Mesothelial cell of epicardium (in vitro differentiated cells): Measurements from ENCODE around the gene PAK3. TPM values are rescaled to one million over a fixed set of nuclear protein-coding genes. Genes with fewer than 3 reads are reported as not detected.

Experiments
- DNase-seq, 2 experiments: peaks; one replicate each; pipeline ENCODE4 v3.0.0; 2021; ENCODE audit warnings: low spot score in 2 of 2; ENCODE audit not compliant: unreplicated experiment in 2 of 2
- H3K27ac Mint-ChIP-seq: 2 replicates; pipeline ENCODE4 v1.8.0; 2021; ENCODE audit warnings: mixed read lengths
- H3K27me3 Mint-ChIP-seq: 2 replicates; pipeline ENCODE4 v1.8.0; 2021; ENCODE audit warnings: low read depth, mixed read lengths
- H3K36me3 Mint-ChIP-seq: 2 replicates; pipeline ENCODE4 v1.8.0; 2021; ENCODE audit warnings: mixed read lengths
- H3K4me1 Mint-ChIP-seq: 2 replicates; pipeline ENCODE4 v1.8.0; 2021; ENCODE audit warnings: mixed read lengths
- H3K4me3 Mint-ChIP-seq: 2 replicates; pipeline ENCODE4 v1.8.0; 2021; ENCODE audit warnings: mild to moderate bottlenecking, moderate library complexity, mixed read lengths
- H3K9me3 Mint-ChIP-seq: 2 replicates; pipeline ENCODE4 v1.8.0; 2021; ENCODE audit warnings: mixed read lengths
- total RNA-seq: library from RNA; stranded (reverse); gene quantifications from 3 replicates; pipeline ENCODE4 v1.2.1, GENCODE V29; 2021
- TF ChIP-seq, protein P1 (sequence below): fragments of 200-600 bp; sonication (generic); IDR thresholded peaks from one replicate; pipeline ENCODE4 v1.5.0; 2021; ENCODE audit warnings: antibody characterized with exemption; ENCODE audit not compliant: unreplicated experiment

The PAK3 gene
- total RNA-seq, 1 donor from 2014 or later, result 4.2 TPM

DNA sequence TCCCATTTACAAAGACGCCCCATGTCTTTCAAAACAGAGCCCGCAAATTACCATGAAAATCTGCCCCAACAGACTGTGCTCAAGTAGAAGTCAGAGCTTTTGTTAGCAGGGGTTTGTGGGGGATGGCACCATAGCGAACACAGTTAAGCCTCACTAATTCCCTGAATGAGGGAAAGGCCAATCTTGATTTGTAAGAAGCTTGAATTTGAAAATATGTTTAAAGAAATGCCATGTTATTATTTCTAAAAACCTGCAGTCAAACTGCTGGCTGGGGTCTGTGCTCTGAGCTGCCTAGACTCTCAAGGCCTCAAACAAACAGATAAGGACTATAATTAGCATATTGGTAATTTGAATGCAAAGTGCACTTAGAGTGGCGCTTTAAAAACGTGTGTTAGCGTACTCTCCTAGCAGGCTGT, 9.4 kb upstream of the PAK3 start:
- no peak overlapping the region for H3K4me3 Mint-ChIP-seq
- H3K9me3 Mint-ChIP-seq, result no peaks in the 10 kb centered on the region
- TF ChIP-seq, protein P1, sequence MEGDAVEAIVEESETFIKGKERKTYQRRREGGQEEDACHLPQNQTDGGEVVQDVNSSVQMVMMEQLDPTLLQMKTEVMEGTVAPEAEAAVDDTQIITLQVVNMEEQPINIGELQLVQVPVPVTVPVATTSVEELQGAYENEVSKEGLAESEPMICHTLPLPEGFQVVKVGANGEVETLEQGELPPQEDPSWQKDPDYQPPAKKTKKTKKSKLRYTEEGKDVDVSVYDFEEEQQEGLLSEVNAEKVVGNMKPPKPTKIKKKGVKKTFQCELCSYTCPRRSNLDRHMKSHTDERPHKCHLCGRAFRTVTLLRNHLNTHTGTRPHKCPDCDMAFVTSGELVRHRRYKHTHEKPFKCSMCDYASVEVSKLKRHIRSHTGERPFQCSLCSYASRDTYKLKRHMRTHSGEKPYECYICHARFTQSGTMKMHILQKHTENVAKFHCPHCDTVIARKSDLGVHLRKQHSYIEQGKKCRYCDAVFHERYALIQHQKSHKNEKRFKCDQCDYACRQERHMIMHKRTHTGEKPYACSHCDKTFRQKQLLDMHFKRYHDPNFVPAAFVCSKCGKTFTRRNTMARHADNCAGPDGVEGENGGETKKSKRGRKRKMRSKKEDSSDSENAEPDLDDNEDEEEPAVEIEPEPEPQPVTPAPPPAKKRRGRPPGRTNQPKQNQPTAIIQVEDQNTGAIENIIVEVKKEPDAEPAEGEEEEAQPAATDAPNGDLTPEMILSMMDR, result no peak
- no peak overlapping the region for H3K27ac Mint-ChIP-seq
- H3K4me1 Mint-ChIP-seq, result peaks cover 9% of the 10 kb centered on the region
- DNase-seq, result no peak
- peaks cover 36% of the 10 kb centered on the region for H3K27me3 Mint-ChIP-seq
- H3K36me3 Mint-ChIP-seq, result no peaks in the 10 kb centered on the region

DNA sequence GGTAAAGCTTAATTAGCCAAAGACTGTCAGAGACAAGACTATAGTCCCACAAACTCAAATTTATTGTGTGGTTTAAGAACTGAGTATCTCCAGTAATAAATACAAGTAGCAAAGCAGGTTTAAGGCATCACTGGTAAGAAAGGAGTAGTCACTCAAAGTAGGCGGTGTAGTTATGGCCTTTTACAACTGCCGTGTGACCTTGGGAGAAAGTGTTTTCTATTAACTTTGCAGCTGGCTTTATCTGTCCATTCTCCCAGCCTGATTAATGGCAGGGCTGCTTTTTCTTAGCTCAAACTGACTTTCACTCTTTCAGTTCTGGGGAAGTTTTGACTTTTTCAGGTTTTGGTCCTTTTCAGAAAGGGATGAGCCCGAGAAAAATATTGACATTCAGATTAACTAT, 7.4 kb upstream of the PAK3 start:
- Mint-ChIP-seq H3K27ac (no peak overlapping the region), H3K4me3 (no peak overlapping the region), H3K36me3 (no peaks in the 10 kb centered on the region), H3K27me3 (peaks cover 55% of the 10 kb centered on the region), H3K9me3 (no peaks in the 10 kb centered on the region), H3K4me1 (peaks cover 9% of the 10 kb centered on the region)
- TF ChIP-seq, protein P1, result no peak
- no peak for DNase-seq

DNA sequence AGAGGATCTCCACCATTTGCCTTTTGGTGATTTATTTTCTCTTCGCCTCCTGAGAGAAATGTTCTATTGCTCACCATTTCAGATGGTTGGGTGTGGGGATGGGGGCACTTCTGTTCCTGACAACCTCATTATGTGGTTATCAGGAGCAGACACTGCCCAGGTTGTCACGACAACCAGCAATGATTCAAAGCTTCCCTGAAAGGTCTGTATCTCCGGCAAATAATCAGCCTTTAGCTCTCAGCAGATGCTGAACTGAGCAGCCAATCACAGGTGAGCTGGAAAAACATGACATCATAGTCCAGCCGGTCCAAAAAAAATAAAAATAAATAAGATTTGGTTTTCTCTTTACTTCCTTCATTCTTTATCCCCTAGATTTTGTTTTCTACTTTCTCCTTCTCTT, 5.5 kb upstream of the PAK3 start:
- Mint-ChIP-seq H3K27me3 (peaks cover 70% of the 10 kb centered on the region), H3K36me3 (no peaks in the 10 kb centered on the region), H3K4me1 (peaks cover 4% of the 10 kb centered on the region), H3K4me3 (no peak overlapping the region), H3K9me3 (no peaks in the 10 kb centered on the region), H3K27ac (no peak overlapping the region)
- TF ChIP-seq, protein P1, result no peak
- no peak for DNase-seq

DNA sequence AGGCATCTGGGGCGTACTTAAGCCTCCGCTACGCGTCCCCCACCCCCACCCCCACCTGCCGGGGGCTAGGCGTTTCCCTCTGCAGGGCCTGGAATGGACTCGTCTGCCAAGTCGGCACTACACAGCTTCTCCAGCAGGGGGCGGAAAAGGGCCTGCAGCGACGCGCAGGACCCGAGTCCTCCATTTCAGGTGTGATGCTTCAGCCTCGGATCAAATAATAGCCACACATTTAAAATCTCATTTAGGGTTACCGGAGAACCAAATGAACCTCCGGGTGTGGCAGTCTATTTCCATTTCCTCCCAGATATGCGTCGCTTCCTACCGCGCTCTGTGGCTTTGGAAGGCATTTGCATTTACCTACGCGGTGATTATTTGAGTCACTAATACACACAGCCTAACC, 2.9 kb downstream of the PAK3 start:
- H3K27ac Mint-ChIP-seq, result no peak overlapping the region
- H3K9me3 Mint-ChIP-seq, result no peaks in the 10 kb centered on the region
- DNase-seq, result peak; percentile 49 to 71
- H3K36me3 Mint-ChIP-seq, result no peaks in the 10 kb centered on the region
- TF ChIP-seq, protein P1, result peak; percentile 93
- H3K4me1 Mint-ChIP-seq, result peaks cover 10% of the 10 kb centered on the region
- peaks cover 44% of the 10 kb centered on the region for H3K27me3 Mint-ChIP-seq
- H3K4me3 Mint-ChIP-seq, result no peak overlapping the region

DNA sequence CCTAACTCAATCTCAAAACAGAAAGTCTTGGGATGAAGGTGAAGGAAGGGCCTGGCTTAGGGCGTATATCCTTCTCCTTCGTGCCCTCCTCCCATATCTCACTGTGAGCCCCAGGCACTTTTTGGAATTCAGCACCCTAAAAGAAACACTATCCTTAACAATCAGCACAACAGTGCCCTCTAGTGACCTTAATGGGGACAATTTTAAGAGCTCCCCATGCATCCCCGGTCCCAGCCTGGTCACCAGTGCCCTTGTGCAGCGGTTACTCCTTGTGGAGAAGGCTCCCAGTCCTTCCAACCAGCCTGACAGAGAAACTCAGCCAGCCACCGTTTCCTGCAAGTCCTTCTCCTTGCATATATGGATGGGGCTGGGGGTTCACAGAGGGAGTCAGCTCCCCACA, 4.2 kb downstream of the PAK3 start:
- H3K36me3 Mint-ChIP-seq, result no peaks in the 10 kb centered on the region
- peaks cover 10% of the 10 kb centered on the region for H3K4me1 Mint-ChIP-seq
- H3K27me3 Mint-ChIP-seq, result peaks cover 34% of the 10 kb centered on the region
- no peak for DNase-seq
- no peaks in the 10 kb centered on the region for H3K9me3 Mint-ChIP-seq
- H3K27ac Mint-ChIP-seq, result no peak overlapping the region
- H3K4me3 Mint-ChIP-seq, result no peak overlapping the region
- TF ChIP-seq, protein P1, result peak; percentile 52

DNA sequence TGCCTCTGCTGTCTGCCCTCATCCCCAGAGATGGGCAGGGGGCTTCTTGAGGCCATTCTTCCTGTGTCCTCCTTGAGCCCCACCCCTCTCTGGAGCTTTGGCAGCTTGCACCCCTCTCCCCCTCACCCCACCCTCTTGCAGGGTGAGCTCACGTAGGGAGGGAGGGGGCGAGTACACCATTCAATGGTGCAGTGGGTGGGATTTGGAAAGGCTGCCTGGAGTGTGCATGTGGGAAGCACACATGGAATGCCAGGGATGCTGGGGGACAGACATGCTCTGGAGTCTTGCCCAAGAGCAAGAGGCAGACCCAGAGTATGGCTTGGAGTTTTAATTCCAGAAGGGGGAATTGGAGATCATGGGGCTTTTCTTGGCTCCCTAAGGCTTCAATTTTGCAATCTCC, 5.6 kb downstream of the PAK3 start:
- H3K36me3 Mint-ChIP-seq, result no peaks in the 10 kb centered on the region
- H3K9me3 Mint-ChIP-seq, result no peaks in the 10 kb centered on the region
- TF ChIP-seq, protein P1, result no peak
- DNase-seq, result no peak
- peaks cover 23% of the 10 kb centered on the region for H3K27me3 Mint-ChIP-seq
- H3K4me3 Mint-ChIP-seq, result no peak overlapping the region
- no peak overlapping the region for H3K27ac Mint-ChIP-seq
- H3K4me1 Mint-ChIP-seq, result peaks cover 3% of the 10 kb centered on the region
